Natural killer cell (primary cell): Measurements from ENCODE around the gene SLC35G2. TPM values are rescaled to one million over a fixed set of nuclear protein-coding genes. Genes with fewer than 3 reads are reported as not detected.
A peak's percentile ranks its signal among the peaks of the same experiment; 100 is the strongest.
"Not testable (repeated sequence)": the region's sequence is repeated elsewhere in the genome, so short reads cannot be mapped to it uniquely, and the experiment has no call there.

Source experiments
- ATAC-seq, 3 donors: fragments of 150-1000 bp in 2 of 3; fragments of 200-7000 bp in 1 of 3; cut with Tn5 transposase; 1 replicate in 1 of 3; 2 replicates in 2 of 3; pipeline ENCODE4 v1.10.0; 2021; ENCODE audit warnings: mild to moderate bottlenecking in 2 of 3, moderate library complexity in 2 of 3
- DNase-seq, 2 donors: peaks; one replicate each; pipeline versions ENCODE4 v3.0.0 to v3.0.0-alpha.2; 2013 to 2021; ENCODE audit warnings: mixed read lengths in 1 of 2
- H3K27ac ChIP-seq: one replicate; pipeline ENCODE4 v1.5.1; 2013; ENCODE audit warnings: mild to moderate bottlenecking, low read length
- H3K27me3 ChIP-seq: one replicate; pipeline ENCODE4 v1.6.1; 2013; ENCODE audit warnings: low read length; ENCODE audit not compliant: control insufficient read depth, insufficient read depth
- H3K36me3 ChIP-seq: one replicate; pipeline ENCODE4 v1.6.1; 2013; ENCODE audit warnings: low read length; ENCODE audit not compliant: control insufficient read depth, insufficient read depth
- H3K4me1 ChIP-seq: one replicate; pipeline ENCODE4 v1.6.1; 2013; ENCODE audit warnings: low read length; ENCODE audit not compliant: control insufficient read depth, insufficient read depth
- H3K4me3 ChIP-seq: one replicate; pipeline ENCODE4 v1.5.1; 2013; ENCODE audit warnings: low read length
- H3K9me3 ChIP-seq: one replicate; pipeline ENCODE4 v1.6.1; 2013; ENCODE audit warnings: low read length; ENCODE audit not compliant: control insufficient read depth, insufficient read depth
- H3K27ac Mint-ChIP-seq, 2 donors: one replicate each; pipeline ENCODE4 v1.8.0; 2022; ENCODE audit warnings: mild to moderate bottlenecking in 2 of 2, mixed read lengths in 2 of 2, moderate library complexity in 1 of 2
- H3K27me3 Mint-ChIP-seq, 2 donors: one replicate each; pipeline ENCODE4 v1.8.0; 2022; ENCODE audit warnings: low read depth in 2 of 2, mixed read lengths in 2 of 2
- H3K36me3 Mint-ChIP-seq: one replicate; pipeline ENCODE4 v1.8.0; 2022; ENCODE audit warnings: mixed read lengths
- H3K4me1 Mint-ChIP-seq, 2 donors: one replicate each; pipeline ENCODE4 v1.8.0; 2022; ENCODE audit warnings: mixed read lengths in 2 of 2
- H3K4me3 Mint-ChIP-seq: one replicate; pipeline ENCODE4 v1.8.0; 2022; ENCODE audit warnings: mild to moderate bottlenecking, moderate library complexity, mixed read lengths
- H3K9me3 Mint-ChIP-seq, 2 donors: one replicate each; pipeline ENCODE4 v1.8.0; 2022; ENCODE audit warnings: mixed read lengths in 2 of 2
- WGBS: methylation state at CpG from one replicate; pipeline ENCODE4 v1.1.7; 2013; ENCODE audit warnings: missing lambda C conversion rate; ENCODE audit not compliant: insufficient coverage; 5-methylcytosine and 5-hydroxymethylcytosine counted together
- intact Hi-C: fragments of 100-400 bp; cut with micrococcal nuclease; formaldehyde crosslinking; loops from one replicate; pipeline ENCODE4 v1.14.2; 2022
- total RNA-seq, 4 donors: library from RNA; stranded (reverse); fragments of 120-200 nt in 1 of 4; gene quantifications; one replicate each; pipeline versions ENCODE4 v1.2.3 to v1.2.4, GENCODE V29; 2013 to 2022
- TF ChIP-seq, protein P1 (sequence below): fragments of 200-600 bp; IDR thresholded peaks from one replicate; pipeline ENCODE4 v1.8.0; 2022; ENCODE audit warnings: antibody characterized with exemption

SLC35G2 gene
- total RNA-seq, 3 donors from 2014 or later (not counting 1 experiment from before 2014, with no cell fraction given) = 0.33 TPM; not detected in 2

DNA sequence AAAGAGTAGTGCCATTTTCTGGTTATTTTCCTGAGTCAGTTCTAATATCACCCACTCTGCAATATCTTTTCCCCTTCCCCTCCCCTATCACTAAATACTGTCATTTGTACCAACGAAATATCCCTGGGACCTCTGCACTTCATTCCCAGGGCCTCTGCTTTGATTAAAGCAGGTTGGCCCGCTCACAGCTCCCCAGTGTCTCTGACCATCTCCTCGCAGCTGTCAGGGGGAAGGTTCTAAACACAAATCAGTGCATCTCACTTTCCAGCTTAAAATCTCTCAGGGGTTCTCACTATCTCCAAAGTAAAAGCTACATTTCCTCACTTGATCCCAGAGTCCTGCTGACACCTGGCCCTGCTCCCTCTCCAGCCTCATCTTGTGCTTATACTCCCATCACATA lies 28.1 kb upstream of the SLC35G2 start:
- intact Hi-C loops = no loop called here

DNA sequence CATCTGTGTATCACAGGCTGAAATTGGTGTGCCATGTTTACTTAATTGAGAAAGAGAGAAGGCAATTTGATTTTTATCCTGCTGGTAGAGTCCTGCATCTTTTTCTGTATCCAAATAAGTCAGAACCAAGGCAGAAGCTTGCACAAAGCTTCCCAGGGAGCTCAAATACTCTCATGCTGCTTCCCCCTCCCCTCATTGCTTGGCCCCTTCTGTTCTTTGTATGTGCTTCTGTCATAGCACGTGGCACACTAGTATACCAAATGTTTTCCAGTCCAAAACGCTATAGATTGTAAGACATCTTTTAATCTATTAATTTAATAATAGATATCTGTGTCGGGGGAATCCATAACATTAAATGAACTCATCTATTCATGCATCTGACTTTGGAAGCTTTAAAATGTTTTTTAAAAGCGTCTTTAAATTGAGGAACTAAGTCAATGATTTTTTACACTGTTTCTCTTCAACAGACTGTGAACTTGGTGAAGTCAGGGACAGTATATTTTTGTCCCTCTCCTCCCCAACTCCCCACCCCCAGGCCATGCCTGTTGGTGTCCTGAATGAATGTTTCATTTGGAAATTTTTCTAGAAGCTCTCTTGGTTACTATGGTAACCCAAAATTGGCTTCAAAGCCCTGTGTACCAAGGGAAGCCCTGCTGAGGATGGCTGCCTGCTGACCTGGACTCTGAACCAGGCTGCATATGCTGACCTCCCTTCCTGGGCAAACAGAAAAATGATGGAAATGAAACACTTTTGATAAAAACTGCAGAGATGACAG lies 26.2 kb upstream of the SLC35G2 start:
- Mint-ChIP-seq H3K4me1 (no peaks in the 10 kb centered on the region), H3K27ac (no peak overlapping the region), H3K36me3 (no peaks in the 10 kb centered on the region), H3K27me3 (peaks cover 7% of the 10 kb centered on the region in 2 donors), H3K9me3 (no peaks in the 10 kb centered on the region), H3K4me3 (no peak overlapping the region)
- intact Hi-C loops = no loop called here
- TF ChIP-seq, protein P1, sequence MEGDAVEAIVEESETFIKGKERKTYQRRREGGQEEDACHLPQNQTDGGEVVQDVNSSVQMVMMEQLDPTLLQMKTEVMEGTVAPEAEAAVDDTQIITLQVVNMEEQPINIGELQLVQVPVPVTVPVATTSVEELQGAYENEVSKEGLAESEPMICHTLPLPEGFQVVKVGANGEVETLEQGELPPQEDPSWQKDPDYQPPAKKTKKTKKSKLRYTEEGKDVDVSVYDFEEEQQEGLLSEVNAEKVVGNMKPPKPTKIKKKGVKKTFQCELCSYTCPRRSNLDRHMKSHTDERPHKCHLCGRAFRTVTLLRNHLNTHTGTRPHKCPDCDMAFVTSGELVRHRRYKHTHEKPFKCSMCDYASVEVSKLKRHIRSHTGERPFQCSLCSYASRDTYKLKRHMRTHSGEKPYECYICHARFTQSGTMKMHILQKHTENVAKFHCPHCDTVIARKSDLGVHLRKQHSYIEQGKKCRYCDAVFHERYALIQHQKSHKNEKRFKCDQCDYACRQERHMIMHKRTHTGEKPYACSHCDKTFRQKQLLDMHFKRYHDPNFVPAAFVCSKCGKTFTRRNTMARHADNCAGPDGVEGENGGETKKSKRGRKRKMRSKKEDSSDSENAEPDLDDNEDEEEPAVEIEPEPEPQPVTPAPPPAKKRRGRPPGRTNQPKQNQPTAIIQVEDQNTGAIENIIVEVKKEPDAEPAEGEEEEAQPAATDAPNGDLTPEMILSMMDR = no peak
- DNase-seq (no peak), ATAC-seq (no peak)
- Histone ChIP-seq H3K27me3 (no peaks in the 10 kb centered on the region), H3K9me3 (no peaks in the 10 kb centered on the region), H3K4me3 (no peak overlapping the region), H3K4me1 (no peaks in the 10 kb centered on the region), H3K27ac (no peak overlapping the region), H3K36me3 (no peaks in the 10 kb centered on the region)
- WGBS = no CpG with 5 or more reads among the region's 4 CpGs

More for the DNA sequence above, 28.1 kb upstream of the SLC35G2 start:
- H3K27ac Mint-ChIP-seq = no peak overlapping the region
- DNase-seq = no peak
- H3K36me3 Mint-ChIP-seq = no peaks in the 10 kb centered on the region
- Histone ChIP-seq H3K9me3 (no peaks in the 10 kb centered on the region), H3K27me3 (no peaks in the 10 kb centered on the region), H3K36me3 (no peaks in the 10 kb centered on the region), H3K4me3 (no peak overlapping the region), H3K27ac (no peak overlapping the region), H3K4me1 (peaks cover 2% of the 10 kb centered on the region)
- ATAC-seq = no peak
- peaks cover 14 to 16% of the 10 kb centered on the region in 2 donors for H3K4me1 Mint-ChIP-seq
- no peak overlapping the region for H3K4me3 Mint-ChIP-seq
- H3K27me3 Mint-ChIP-seq = peaks cover 7% of the 10 kb centered on the region in 2 donors
- TF ChIP-seq, protein P1 = no peak
- no peaks in the 10 kb centered on the region for H3K9me3 Mint-ChIP-seq
- WGBS = 83% methylated on average over 3 of the region's 3 CpGs

- H3K27me3 ChIP-seq, H3K36me3 ChIP-seq, ATAC-seq, H3K4me3 Mint-ChIP-seq, H3K27me3 Mint-ChIP-seq, H3K36me3 Mint-ChIP-seq, intact Hi-C loops, H3K27ac ChIP-seq, H3K9me3 Mint-ChIP-seq, H3K9me3 ChIP-seq, H3K27ac Mint-ChIP-seq, DNase-seq, H3K4me3 ChIP-seq: not testable (repeated sequence)
- WGBS = 94% methylated on average over 10 of the region's 10 CpGs
- H3K4me1 Mint-ChIP-seq = peaks cover 14 to 32% of the 10 kb centered on the region in 2 donors
- peaks cover 10% of the 10 kb centered on the region for H3K4me1 ChIP-seq
Measured at GRCh38 chr3:136801146-136801545, 17.8 kb upstream of the SLC35G2 start.

- Mint-ChIP-seq H3K36me3 (no peaks in the 10 kb centered on the region), H3K4me1 (peaks cover 14 to 32% of the 10 kb centered on the region in 2 donors), H3K9me3 (no peaks in the 10 kb centered on the region), H3K4me3 (no peak overlapping the region), H3K27me3 (peaks cover 0 to 5% of the 10 kb centered on the region in 2 donors), H3K27ac (peak overlapping the region in 1 of 2 donors; percentile 80)
- intact Hi-C loops = no loop called here
- Histone ChIP-seq H3K27ac (no peak overlapping the region), H3K4me3 (no peak overlapping the region), H3K9me3 (no peaks in the 10 kb centered on the region), H3K36me3 (no peaks in the 10 kb centered on the region), H3K27me3 (no peaks in the 10 kb centered on the region), H3K4me1 (peaks cover 10% of the 10 kb centered on the region)
- ATAC-seq = no peak
- TF ChIP-seq, protein P1 = no peak
- 35% methylated on average over 4 of the region's 5 CpGs for WGBS
- DNase-seq = no peak
Measured at GRCh38 chr3:136802481-136802996, 16.4 kb upstream of the SLC35G2 start.
